Common myeloid progenitor, CD34-positive (primary cell): ENCODE results near the gene RAB4A. TPM values are rescaled to one million over a fixed set of nuclear protein-coding genes. Genes with fewer than 3 reads are reported as not detected.

ENCODE experiments used
- CTCF ChIA-PET: fragments of 350-600 bp; sonication (Branson Sonifier 250); formaldehyde crosslinking; loops from one replicate; lab custom pipeline; 2021; ENCODE audit warnings: antibody characterized with exemption; lab: Charles Lee
- POLR2A ChIA-PET: fragments of 350-600 bp; sonication (Branson Sonifier 250); formaldehyde crosslinking; loops from one replicate; lab custom pipeline; 2021; ENCODE audit warnings: antibody characterized with exemption; lab: Charles Lee
- DNase-seq, 3 donors: peaks; one replicate each; pipeline versions ENCODE4 v3.0.0 to v3.0.0-alpha.2; 2013
- H3K27ac ChIP-seq, 2 experiments: 1 replicate in 1 of 2; 2 replicates in 1 of 2; pipeline ENCODE4 v1.7.0; 2013; ENCODE audit warnings: inconsistent platforms in 2 of 2, low read length in 2 of 2, mild to moderate bottlenecking in 2 of 2, low read depth in 1 of 2, moderate library complexity in 1 of 2; ENCODE audit not compliant: severe bottlenecking in 2 of 2, insufficient read depth in 1 of 2, poor library complexity in 1 of 2
- H3K27me3 ChIP-seq, 5 experiments: replicated peaks in 2 of 5; 1 replicate in 3 of 5; 2 replicates in 2 of 5; pipeline versions ENCODE4 v1.6.1 to v1.7.0; 2013; ENCODE audit warnings: low read length in 4 of 5, mild to moderate bottlenecking in 2 of 5, moderate library complexity in 2 of 5, inconsistent platforms in 1 of 5; ENCODE audit not compliant: insufficient read depth in 5 of 5, control insufficient read depth in 4 of 5
- H3K36me3 ChIP-seq, 4 experiments: 1 replicate in 2 of 4; 2 replicates in 2 of 4; pipeline versions ENCODE4 v1.6.1 to v1.7.0; 2013; ENCODE audit warnings: low read length in 3 of 4, control low read depth in 1 of 4, mild to moderate bottlenecking in 1 of 4; ENCODE audit not compliant: control insufficient read depth in 4 of 4, insufficient read depth in 4 of 4
- H3K4me1 ChIP-seq, 4 experiments: 1 replicate in 3 of 4; 2 replicates in 1 of 4; pipeline versions ENCODE4 v1.6.1 to v1.7.1; 2013; ENCODE audit warnings: low read length in 3 of 4, mild to moderate bottlenecking in 3 of 4, control low read depth in 1 of 4, inconsistent platforms in 1 of 4, moderate library complexity in 1 of 4; ENCODE audit not compliant: control insufficient read depth in 4 of 4, insufficient read depth in 4 of 4; ENCODE audit errors: control extremely low read depth in 1 of 4
- H3K4me3 ChIP-seq, 7 experiments: 1 replicate in 4 of 7; 2 replicates in 3 of 7; pipeline versions ENCODE4 v1.5.1 to v1.7.0; 2013; ENCODE audit warnings: mild to moderate bottlenecking in 7 of 7, low read length in 6 of 7, moderate library complexity in 6 of 7, inconsistent platforms in 2 of 7, low read depth in 2 of 7, control low read depth in 1 of 7; ENCODE audit not compliant: insufficient read depth in 4 of 7, control insufficient read depth in 1 of 7; ENCODE audit errors: extremely low read depth in 1 of 7
- H3K9me3 ChIP-seq, 5 experiments: 1 replicate in 4 of 5; 2 replicates in 1 of 5; pipeline versions ENCODE4 v1.6.1 to v1.7.1; 2013; ENCODE audit warnings: low read length in 4 of 5, mild to moderate bottlenecking in 2 of 5, inconsistent platforms in 1 of 5, low read depth in 1 of 5, moderate library complexity in 1 of 5; ENCODE audit not compliant: control insufficient read depth in 4 of 5, insufficient read depth in 2 of 5; ENCODE audit errors: control extremely low read depth in 1 of 5
- WGBS: methylation state at CpG from one replicate; pipeline ENCODE4 v1.1.5; 2013; ENCODE audit not compliant: insufficient coverage; 5-methylcytosine and 5-hydroxymethylcytosine counted together
- polyA plus RNA-seq: library from polyadenylated mRNA; unstranded; fragments of 120-200 nt; gene quantifications from one replicate; pipeline ENCODE4 v1.2.1, GENCODE V29; 2013

Gene RAB4A, protein sequence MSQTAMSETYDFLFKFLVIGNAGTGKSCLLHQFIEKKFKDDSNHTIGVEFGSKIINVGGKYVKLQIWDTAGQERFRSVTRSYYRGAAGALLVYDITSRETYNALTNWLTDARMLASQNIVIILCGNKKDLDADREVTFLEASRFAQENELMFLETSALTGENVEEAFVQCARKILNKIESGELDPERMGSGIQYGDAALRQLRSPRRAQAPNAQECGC
- polyA plus RNA-seq: 40.4 TPM

- POLR2A ChIA-PET: no interaction called here
- CTCF ChIA-PET: interaction anchor here (0.6 to 1.5 kb wide), 5 partner anchors 9 to 16 kb away, joined by 3 to 6 read pairs (median 3); no protein-coding TSS in a partner anchor
- 14% methylated on average over 87 of the region's 95 CpGs for WGBS
- Histone ChIP-seq H3K4me3 (peak within 1 kb of the TSS; percentile 82 to 97 (median 86)), H3K27ac (peak within 1 kb of the TSS in 1 of 2 experiments; percentile 74), H3K9me3 (peaks cover 0 to 5% (median 0%) of the 10 kb centered on the region in 5 experiments), H3K27me3 (no peaks in the 10 kb centered on the region), H3K36me3 (no peaks in the 10 kb centered on the region), H3K4me1 (peaks cover 16 to 30% (median 23%) of the 10 kb centered on the region in 4 experiments)
- DNase-seq: peak; percentile 84 to 89 (median 88)
Measured at GRCh38 chr1:229270547-229271447, at the start of gene RAB4A. TSS of gene RAB4A (plus strand) at chr1:229271111. CDS start at chr1:229271340, 229 bp downstream.

DNA sequence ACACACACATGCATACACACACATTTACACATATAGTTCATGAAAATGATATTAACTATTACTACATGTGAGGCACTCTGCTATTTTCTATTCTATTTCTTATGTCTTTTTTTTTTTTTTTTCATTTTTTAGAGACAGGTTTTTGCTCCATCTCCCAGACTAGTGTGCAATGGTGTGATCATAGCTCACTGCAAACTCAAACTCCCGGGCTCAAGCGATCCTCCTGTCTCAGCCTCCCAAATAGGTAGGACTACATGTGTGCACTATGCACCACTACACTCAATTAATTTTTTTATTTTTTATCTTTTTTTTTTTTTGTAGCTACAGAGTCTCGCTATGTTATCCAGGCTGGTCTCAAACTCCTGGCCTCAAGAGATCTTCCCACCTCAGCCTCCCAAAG lies 48.8 kb upstream of the RAB4A start:
- Histone ChIP-seq H3K4me3 (no peak overlapping the region), H3K27me3 (no peaks in the 10 kb centered on the region), H3K4me1 (peaks cover 0 to 6% (median 0%) of the 10 kb centered on the region in 4 experiments), H3K27ac (no peak overlapping the region), H3K36me3 (no peaks in the 10 kb centered on the region), H3K9me3 (no peaks in the 10 kb centered on the region)
- DNase-seq: no peak
- 100% methylated on average over 2 of the region's 3 CpGs for WGBS
- ChIA-PET CTCF (interaction anchor here (1.1 kb wide), 1 partner anchor 57 kb away, joined by 3 read pairs; no protein-coding TSS in a partner anchor), POLR2A (no interaction called here)

GRCh38 chr1:229223498-229223897 lies 47.4 kb upstream of the RAB4A start:
- Histone ChIP-seq H3K4me1 (peaks cover 0 to 6% (median 0%) of the 10 kb centered on the region in 4 experiments), H3K27ac (no peak overlapping the region), H3K9me3 (no peaks in the 10 kb centered on the region), H3K27me3 (no peaks in the 10 kb centered on the region), H3K4me3 (no peak overlapping the region), H3K36me3 (no peaks in the 10 kb centered on the region)
- WGBS: 95% methylated on average over 8 of the region's 8 CpGs
- ChIA-PET CTCF (no interaction called here), POLR2A (no interaction called here)
- DNase-seq: no peak

- Histone ChIP-seq H3K27me3 (peaks cover 0 to 5% (median 0%) of the 10 kb centered on the region in 5 experiments), H3K9me3 (no peaks in the 10 kb centered on the region), H3K27ac (no peak overlapping the region), H3K4me1 (peaks cover 2 to 10% (median 3%) of the 10 kb centered on the region in 4 experiments), H3K36me3 (no peaks in the 10 kb centered on the region), H3K4me3 (no peak overlapping the region)
- POLR2A ChIA-PET: no interaction called here
- CTCF ChIA-PET: no interaction called here
- no peak for DNase-seq
- 100% methylated on average over 1 of the region's 2 CpGs for WGBS
Measured at GRCh38 chr1:229224308-229224707, 46.6 kb upstream of the RAB4A start.

GRCh38 chr1:229225331-229225782 lies 45.6 kb upstream of the RAB4A start:
- POLR2A ChIA-PET: no interaction called here
- 91% methylated on average over 7 of the region's 7 CpGs for WGBS

DNA sequence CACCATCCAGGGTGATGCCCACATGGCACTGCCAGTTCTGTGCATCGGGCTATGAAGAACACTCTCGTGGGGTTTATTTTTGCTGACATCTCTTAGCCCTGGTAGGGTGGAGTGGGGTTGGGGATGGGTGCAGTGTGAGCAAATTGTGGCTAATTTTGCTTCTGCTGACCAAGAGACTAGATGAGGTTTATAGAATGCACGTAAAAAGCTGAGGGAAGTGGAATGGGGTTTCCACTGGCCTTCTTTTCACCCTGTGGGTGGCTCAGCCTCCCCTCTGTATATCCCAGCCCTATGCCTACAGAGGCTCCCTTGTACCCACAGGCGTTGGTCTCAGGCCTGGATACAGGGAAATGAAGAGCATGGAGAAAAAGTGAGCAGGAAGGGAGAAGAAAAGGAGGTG lies 44.1 kb upstream of the RAB4A start:
- Histone ChIP-seq H3K4me1 (peaks cover 9 to 26% (median 23%) of the 10 kb centered on the region in 4 experiments), H3K4me3 (no peak overlapping the region), H3K36me3 (no peaks in the 10 kb centered on the region), H3K9me3 (no peaks in the 10 kb centered on the region), H3K27ac (no peak overlapping the region), H3K27me3 (peaks cover 0 to 6% (median 0%) of the 10 kb centered on the region in 5 experiments)
- WGBS: no CpG with 5 or more reads among the region's 4 CpGs
- ChIA-PET CTCF (interaction anchor here (0.7 to 7.0 kb wide), 24 partner anchors 12 to 562 kb away, joined by 3 to 67 read pairs (median 4); partner anchors contain the start of gene RHOU), POLR2A (no interaction called here)
- no peak for DNase-seq

More at GRCh38 chr1:229225331-229225782, 45.6 kb upstream of the RAB4A start:
- no peak overlapping the region for H3K27ac ChIP-seq
- no peak for DNase-seq
- CTCF ChIA-PET: interaction anchor here (2.3 to 7.0 kb wide), 3 partner anchors 490 to 560 kb away, joined by 9 to 67 read pairs (median 16); partner anchors contain the start of gene RHOU
- H3K27me3 ChIP-seq: peaks cover 0 to 6% (median 0%) of the 10 kb centered on the region in 5 experiments
- H3K4me3 ChIP-seq: no peak overlapping the region
- H3K4me1 ChIP-seq: peaks cover 9 to 20% (median 13%) of the 10 kb centered on the region in 4 experiments
- no peaks in the 10 kb centered on the region for H3K9me3 ChIP-seq
- H3K36me3 ChIP-seq: no peaks in the 10 kb centered on the region
